Thymus (tissue), 11 donors: Measurements from ENCODE around the gene ABCC4. TPM values are rescaled to one million over a fixed set of nuclear protein-coding genes. Genes with fewer than 3 reads are reported as not detected.

Source experiments
- DNase-seq, 9 donors: peaks; one replicate each; pipeline ENCODE4 v3.0.0-alpha.2; 2013; ENCODE audit warnings: low spot score in 9 of 9, low read depth in 6 of 9, missing footprints in 1 of 9
- H3K27ac ChIP-seq, 2 donors: one replicate each; pipeline ENCODE4 v1.5.1; 2013; ENCODE audit warnings: control low read depth in 1 of 2, low read depth in 1 of 2, low read length in 1 of 2, mild to moderate bottlenecking in 1 of 2, moderate library complexity in 1 of 2
- H3K27me3 ChIP-seq, 2 donors: one replicate each; pipeline ENCODE4 v1.5.1; 2013; ENCODE audit warnings: low read length in 1 of 2; ENCODE audit not compliant: control insufficient read depth in 2 of 2, insufficient read depth in 1 of 2
- H3K36me3 ChIP-seq, 2 donors: one replicate each; pipeline ENCODE4 v1.5.1; 2013; ENCODE audit warnings: low read length in 1 of 2, mild to moderate bottlenecking in 1 of 2, moderate library complexity in 1 of 2; ENCODE audit not compliant: control insufficient read depth in 2 of 2, insufficient read depth in 2 of 2
- H3K4me1 ChIP-seq, 2 donors: one replicate each; pipeline ENCODE4 v1.5.1; 2013; ENCODE audit warnings: low read length in 2 of 2; ENCODE audit not compliant: control insufficient read depth in 2 of 2, insufficient read depth in 2 of 2
- H3K4me3 ChIP-seq, 2 donors: one replicate each; pipeline ENCODE4 v1.5.1; 2013; ENCODE audit warnings: low read length in 2 of 2, control low read depth in 1 of 2, mild to moderate bottlenecking in 1 of 2
- H3K9me3 ChIP-seq, 2 donors: one replicate each; pipeline ENCODE4 v1.5.1; 2013; ENCODE audit warnings: low read length in 1 of 2, mild to moderate bottlenecking in 1 of 2; ENCODE audit not compliant: control insufficient read depth in 2 of 2, insufficient read depth in 1 of 2
- WGBS: extraction: QIAGEN DNeasy Blood & Tissue Kit; methylation state at CpG from one replicate; pipeline ENCODE4 v1.1.7; 2013; 5-methylcytosine and 5-hydroxymethylcytosine counted together
- polyA plus RNA-seq: library from polyadenylated mRNA; stranded (reverse); fragments of 200-250 nt; gene quantifications from one replicate; pipeline ENCODE4 v1.2.3, GENCODE V29; 2013
- total RNA-seq: library from RNA; stranded (reverse); fragments of 120-200 nt; gene quantifications from one replicate; pipeline ENCODE4 v1.2.4, GENCODE V29; 2013
- donor health status: healthy.

Gene ABCC4
- total and polyA plus RNA-seq, 2 donors: 2.6 to 10.3 TPM

DNA sequence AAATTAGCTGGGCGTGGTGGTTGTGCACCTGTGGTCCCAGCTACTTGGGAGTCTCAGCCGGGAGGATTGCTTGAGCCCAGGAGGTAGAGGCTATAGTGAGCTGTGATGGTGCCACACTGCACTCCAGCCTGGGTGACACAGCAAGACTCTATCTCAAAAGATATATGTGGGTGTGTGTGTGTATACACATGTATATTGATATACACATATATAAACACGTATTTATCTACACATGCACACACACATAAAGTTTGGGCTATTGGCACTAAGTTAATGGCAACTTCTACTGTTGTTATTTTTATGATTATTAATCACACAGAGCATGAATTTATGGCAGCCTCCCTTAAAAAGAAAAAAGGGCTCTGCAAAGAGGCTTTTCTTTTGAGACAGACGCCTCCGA, 27.1 kb upstream of the ABCC4 start:
- no peaks in the 10 kb centered on the region for H3K9me3 ChIP-seq
- no peak for DNase-seq
- H3K4me3 ChIP-seq: no peak overlapping the region
- H3K27ac ChIP-seq: no peak overlapping the region
- H3K36me3 ChIP-seq: no peaks in the 10 kb centered on the region
- no peaks in the 10 kb centered on the region for H3K4me1 ChIP-seq
- 96% methylated on average over 5 of the region's 5 CpGs for WGBS
- no peaks in the 10 kb centered on the region for H3K27me3 ChIP-seq

DNA sequence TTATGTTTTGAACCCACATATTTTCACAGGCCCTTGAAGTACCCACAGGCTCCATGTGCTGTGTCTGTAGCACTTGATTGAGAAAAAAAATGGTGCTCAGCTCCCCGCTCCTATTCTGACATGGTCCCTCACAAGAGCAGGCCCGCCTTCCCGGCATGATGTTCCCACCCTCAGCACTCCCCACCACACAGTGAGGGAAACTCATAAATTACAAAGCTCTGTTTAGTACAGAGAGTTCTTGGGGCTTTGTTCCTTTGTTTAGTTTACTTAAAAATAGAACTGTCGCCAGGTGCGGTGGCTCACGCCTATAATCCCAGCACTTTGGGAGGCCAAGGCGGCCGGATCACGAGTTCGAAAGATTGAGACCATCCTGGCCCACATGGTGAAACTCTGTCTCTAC, 25.9 kb upstream of the ABCC4 start:
- H3K27me3 ChIP-seq: no peaks in the 10 kb centered on the region
- no peak overlapping the region for H3K27ac ChIP-seq
- no peaks in the 10 kb centered on the region for H3K4me1 ChIP-seq
- DNase-seq: no peak
- H3K4me3 ChIP-seq: no peak overlapping the region
- no peaks in the 10 kb centered on the region for H3K9me3 ChIP-seq
- WGBS: 98% methylated on average over 10 of the region's 10 CpGs
- H3K36me3 ChIP-seq: no peaks in the 10 kb centered on the region

DNA sequence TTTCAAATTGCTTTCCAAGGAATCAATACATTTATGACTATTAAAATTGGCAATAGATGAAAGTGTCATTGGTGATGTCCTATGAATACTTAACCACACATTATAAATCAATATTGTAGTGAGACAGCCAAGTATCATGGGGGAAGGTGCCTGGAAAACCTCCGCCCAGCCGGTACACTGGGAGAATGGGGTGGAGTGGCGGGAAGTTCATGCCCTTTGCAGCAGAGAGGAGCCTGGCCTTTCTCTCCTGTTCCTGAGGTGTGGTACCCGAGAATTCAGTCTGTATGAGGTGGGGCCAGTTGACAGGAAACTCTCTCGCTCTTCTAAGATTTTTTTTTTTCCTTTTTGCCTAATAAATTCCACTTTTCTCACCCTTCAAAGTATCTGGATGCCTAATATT, 25.4 kb upstream of the ABCC4 start:
- Histone ChIP-seq H3K4me3 (no peak overlapping the region), H3K27me3 (no peaks in the 10 kb centered on the region), H3K4me1 (no peaks in the 10 kb centered on the region), H3K36me3 (no peaks in the 10 kb centered on the region), H3K9me3 (no peaks in the 10 kb centered on the region), H3K27ac (no peak overlapping the region)
- WGBS: 96% methylated on average over 5 of the region's 5 CpGs
- no peak for DNase-seq

DNA sequence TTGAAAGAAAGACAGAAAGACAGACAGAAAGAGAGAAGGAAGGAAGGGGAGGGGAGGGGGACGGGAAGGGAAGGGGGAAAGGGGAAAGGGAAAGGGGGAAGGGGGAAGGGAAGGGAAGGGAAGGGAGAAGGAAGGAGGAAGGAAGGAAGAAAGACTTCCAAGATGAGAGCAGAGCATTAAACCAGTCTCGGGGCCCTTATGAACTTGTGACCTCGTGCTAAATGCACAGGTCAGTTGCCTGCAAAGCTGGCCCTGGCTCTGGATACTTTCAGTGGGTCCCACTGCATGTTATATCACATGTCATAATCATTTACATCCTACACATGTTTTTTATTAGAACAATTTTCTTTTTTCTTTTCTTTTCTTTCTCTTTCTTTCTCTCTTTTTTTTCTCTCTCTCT, 24.2 kb upstream of the ABCC4 start:
- H3K4me1 ChIP-seq: no peaks in the 10 kb centered on the region
- no peaks in the 10 kb centered on the region for H3K27me3 ChIP-seq
- 89% methylated on average over 3 of the region's 3 CpGs for WGBS
- no peak overlapping the region for H3K4me3 ChIP-seq
- no peak for DNase-seq
- H3K9me3 ChIP-seq: no peaks in the 10 kb centered on the region
- no peak overlapping the region for H3K27ac ChIP-seq
- H3K36me3 ChIP-seq: no peaks in the 10 kb centered on the region

DNA sequence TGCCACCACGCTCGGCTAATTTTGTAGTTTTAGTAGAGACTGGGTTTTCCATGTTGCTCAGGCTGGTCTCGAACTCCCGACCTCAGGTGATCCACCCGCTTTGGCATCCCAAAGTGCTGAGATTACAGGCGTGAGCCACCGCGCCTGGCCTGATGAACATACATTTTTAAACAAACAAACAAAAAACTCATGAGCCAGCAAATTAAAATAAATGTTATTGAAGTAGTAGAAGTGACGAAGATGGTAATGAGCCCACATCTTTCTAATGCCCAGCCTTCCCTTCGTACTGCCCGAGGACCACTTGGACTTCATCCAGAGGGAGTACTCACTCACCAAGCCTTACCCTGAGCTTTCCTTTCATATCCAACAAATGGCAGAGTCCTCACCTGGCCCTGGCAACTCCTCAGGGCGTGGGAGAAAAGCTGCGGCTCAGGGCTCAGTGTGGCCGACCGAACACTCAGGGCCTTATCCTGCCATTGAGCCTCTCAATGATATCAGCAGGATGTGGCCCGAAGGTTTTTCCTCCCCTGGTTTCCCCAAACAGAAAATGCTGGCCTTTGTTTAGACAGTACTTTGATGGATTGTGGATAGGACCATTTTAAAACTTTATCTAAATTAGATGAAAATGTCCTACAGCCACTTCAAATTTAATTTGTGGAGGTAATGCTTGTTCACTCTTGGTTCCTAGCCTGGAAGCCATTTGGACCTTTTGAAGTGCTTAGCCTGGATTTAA, 22.8 kb upstream of the ABCC4 start:
- Histone ChIP-seq H3K27ac (no peak overlapping the region), H3K4me3 (no peak overlapping the region), H3K9me3 (no peaks in the 10 kb centered on the region), H3K4me1 (no peaks in the 10 kb centered on the region), H3K36me3 (no peaks in the 10 kb centered on the region), H3K27me3 (no peaks in the 10 kb centered on the region)
- 81% methylated on average over 16 of the region's 16 CpGs for WGBS
- DNase-seq: no peak

DNA sequence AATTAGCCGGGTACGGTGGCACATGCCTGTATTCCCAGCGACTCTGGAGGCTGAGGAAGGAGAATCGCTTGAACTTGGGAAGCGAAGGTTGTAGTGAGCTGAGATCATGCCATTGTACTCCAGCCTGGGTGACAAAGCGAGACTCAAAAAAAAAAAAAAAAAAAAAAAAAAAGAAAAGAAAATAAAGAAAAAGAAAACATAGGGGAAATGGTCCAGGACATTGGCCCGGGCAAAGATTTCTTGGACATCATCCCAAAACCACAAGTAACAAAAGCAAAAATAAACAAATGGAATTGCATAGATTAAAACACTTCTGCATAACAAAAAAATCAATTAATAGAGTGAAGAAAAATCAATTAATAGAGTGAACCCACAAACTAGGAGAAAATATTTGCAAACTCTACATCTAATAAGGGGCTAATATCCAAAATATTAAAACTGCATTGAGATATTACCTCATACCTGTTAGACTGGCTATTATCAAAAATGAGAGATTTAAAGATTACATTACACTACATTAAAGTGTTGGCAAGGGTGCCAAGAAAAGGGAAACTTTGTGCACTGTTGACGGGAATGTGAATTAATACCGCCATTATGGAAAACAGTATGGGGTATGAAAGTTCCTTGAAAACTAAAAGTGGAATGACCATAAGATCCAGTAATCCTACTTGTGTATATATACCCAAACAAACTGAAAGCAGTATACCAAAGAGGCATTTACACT, 18.5 kb upstream of the ABCC4 start:
- 89% methylated on average over 9 of the region's 9 CpGs for whole genome bisulfite sequencing
- Histone ChIP-seq H3K36me3 (no peaks in the 10 kb centered on the region), H3K4me3 (no peak overlapping the region), H3K27me3 (no peaks in the 10 kb centered on the region), H3K4me1 (no peaks in the 10 kb centered on the region), H3K27ac (no peak overlapping the region), H3K9me3 (no peaks in the 10 kb centered on the region)
- DNase-seq: no peak

DNA sequence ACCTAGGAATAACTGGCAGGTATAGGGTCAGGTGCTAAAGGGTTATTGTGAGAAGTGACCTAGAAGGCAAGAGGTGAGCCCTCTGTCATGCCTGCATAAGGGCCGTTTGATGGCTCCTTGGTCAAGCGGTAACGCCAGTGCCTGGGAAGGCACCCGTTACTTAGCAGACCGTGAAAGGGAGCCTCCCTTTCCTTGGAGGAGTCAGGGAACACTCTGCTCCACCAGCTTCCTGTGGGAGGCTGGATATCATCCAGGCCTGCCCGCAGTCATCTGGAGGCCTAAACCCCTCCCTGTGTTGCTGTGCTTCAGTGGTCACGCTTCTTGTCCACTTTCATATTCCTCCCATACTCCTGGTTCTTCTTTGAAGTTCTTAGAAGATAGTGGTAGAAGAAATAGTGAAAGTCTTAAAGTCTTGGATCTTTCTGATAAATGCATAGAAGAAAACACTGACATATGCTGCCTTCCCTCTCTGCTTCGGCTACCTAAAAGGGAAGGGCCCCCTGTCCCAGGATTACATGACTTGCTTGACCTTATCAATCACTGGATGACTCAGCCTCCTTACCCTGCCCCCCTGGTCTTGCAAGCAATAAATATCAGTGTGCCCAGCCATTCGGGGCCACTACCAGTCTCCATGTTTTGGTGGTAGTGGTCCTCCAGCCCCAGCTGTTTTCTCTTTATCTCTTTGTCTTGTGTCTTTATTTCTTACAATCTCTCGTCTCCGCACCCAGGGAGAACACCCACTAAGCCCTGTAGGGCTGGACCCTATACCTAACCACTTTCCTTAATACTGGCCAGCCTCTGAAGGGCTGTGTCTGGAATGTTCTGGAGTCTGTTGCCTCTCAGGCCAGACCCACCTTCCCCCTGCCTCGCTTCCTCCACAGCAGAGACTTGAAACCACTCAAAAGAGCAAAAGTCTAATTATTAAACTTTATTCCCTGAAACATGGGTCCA, 16.1 kb upstream of the ABCC4 start:
- 92% methylated on average over 12 of the region's 12 CpGs for WGBS
- Histone ChIP-seq H3K36me3 (no peaks in the 10 kb centered on the region), H3K9me3 (no peaks in the 10 kb centered on the region), H3K27ac (no peak overlapping the region), H3K4me3 (no peak overlapping the region), H3K27me3 (no peaks in the 10 kb centered on the region), H3K4me1 (peaks cover 0 to 4% of the 10 kb centered on the region in 2 donors)
- DNase-seq: no peak

DNA sequence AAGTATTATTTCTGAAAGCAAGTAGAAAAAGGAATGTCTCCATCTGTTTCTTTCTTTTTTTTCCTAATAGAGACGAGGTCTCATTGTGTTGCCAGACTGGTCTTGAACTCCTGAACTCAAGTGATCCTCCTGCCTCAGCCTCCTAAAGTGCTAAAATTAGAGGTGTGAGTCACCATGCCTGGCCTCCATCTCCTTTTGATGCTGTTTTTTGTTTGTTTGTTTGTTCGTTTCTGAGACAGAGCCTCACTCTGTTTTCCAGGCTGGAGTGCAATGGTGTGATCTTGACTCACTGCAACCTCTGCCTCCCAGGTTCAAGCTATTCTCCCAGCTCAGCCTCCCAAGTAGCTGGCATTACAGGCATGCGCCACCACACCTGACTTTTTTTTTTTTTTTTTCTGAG, 14.5 kb upstream of the ABCC4 start:
- Histone ChIP-seq H3K4me1 (peaks cover 0 to 4% of the 10 kb centered on the region in 2 donors), H3K27ac (no peak overlapping the region)
- no peak for DNase-seq

DNA sequence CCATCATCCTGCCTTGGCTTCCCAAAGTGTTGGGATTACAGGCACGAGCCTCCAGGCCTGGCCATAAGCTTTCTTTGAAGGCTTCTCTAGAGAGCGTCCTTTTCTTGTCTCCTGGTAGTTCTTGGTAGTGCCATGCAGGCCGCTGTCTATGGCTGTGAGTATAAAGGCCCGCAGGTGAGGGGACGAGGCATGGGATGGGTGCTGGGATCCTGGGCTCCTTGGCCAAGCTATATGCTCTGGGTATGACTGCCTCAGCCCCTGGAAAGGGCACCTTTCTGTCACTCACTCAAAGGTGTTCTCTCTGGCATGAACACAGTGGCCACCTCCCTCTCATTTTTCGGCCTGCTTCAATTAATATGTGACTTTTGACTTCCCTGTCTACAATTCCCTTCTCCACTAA, 6.3 kb upstream of the ABCC4 start:
- Histone ChIP-seq H3K9me3 (no peaks in the 10 kb centered on the region), H3K4me3 (no peak overlapping the region), H3K27ac (no peak overlapping the region), H3K36me3 (no peaks in the 10 kb centered on the region), H3K4me1 (no peaks in the 10 kb centered on the region), H3K27me3 (peaks cover 0 to 3% of the 10 kb centered on the region in 2 donors)
- DNase-seq: no peak
- 81% methylated on average over 6 of the region's 6 CpGs for WGBS

More for the DNA sequence above, 14.5 kb upstream of the ABCC4 start:
- Histone ChIP-seq H3K9me3 (no peaks in the 10 kb centered on the region), H3K36me3 (no peaks in the 10 kb centered on the region), H3K4me3 (no peak overlapping the region), H3K27me3 (no peaks in the 10 kb centered on the region)
- WGBS: 98% methylated on average over 3 of the region's 3 CpGs
